Islet of Langerhans (tissue), 1 donor: ENCODE results near the gene KDR.

Source experiments
- FAIRE-seq: peaks from one replicate; lab custom pipeline; 2011; peaks lifted over from hg19 to GRCh38; lab: Jason Lieb, UNC

KDR gene

GRCh38 chr4:55077577-55077976, 47.8 kb downstream of the KDR start:
- FAIRE-seq = no peak

GRCh38 chr4:55075823-55076716, 49.3 kb downstream of the KDR start:
- FAIRE-seq = no peak

GRCh38 chr4:55075376-55075775, 50.0 kb downstream of the KDR start:
- no peak for FAIRE-seq

GRCh38 chr4:55074386-55074785, 51.0 kb downstream of the KDR start:
- no peak for FAIRE-seq

- FAIRE-seq = no peak
These were observed 53.4 kb downstream of the KDR start for GRCh38 chr4:55071951-55072350.

GRCh38 chr4:55069248-55069647, 56.1 kb downstream of the KDR start:
- no peak for FAIRE-seq

- no peak for FAIRE-seq
These were observed 56.9 kb downstream of the KDR start for GRCh38 chr4:55068522-55068921.

GRCh38 chr4:55066018-55066417, 59.4 kb downstream of the KDR start:
- no peak for FAIRE-seq

- FAIRE-seq = no peak
These were observed 69.9 kb downstream of the KDR start for GRCh38 chr4:55055529-55055928.

- no peak for FAIRE-seq
These were observed 73.9 kb downstream of the KDR start for GRCh38 chr4:55051532-55051931.

- FAIRE-seq = no peak
These were observed 74.9 kb downstream of the KDR start for GRCh38 chr4:55050418-55050950.

GRCh38 chr4:55038176-55038890, 87.1 kb downstream of the KDR start:
- FAIRE-seq = no peak

- no peak for FAIRE-seq
These were observed 87.7 kb downstream of the KDR start for GRCh38 chr4:55037728-55038127.

GRCh38 chr4:55036405-55036804, 89.0 kb downstream of the KDR start:
- no peak for FAIRE-seq

- FAIRE-seq = no peak
These were observed 89.5 kb downstream of the KDR start for GRCh38 chr4:55035892-55036291.

- no peak for FAIRE-seq
These were observed 92.1 kb downstream of the KDR start for GRCh38 chr4:55033296-55033695.

- no peak for FAIRE-seq
These were observed 92.6 kb downstream of the KDR start for GRCh38 chr4:55032788-55033187.

- FAIRE-seq = no peak
These were observed 93.2 kb downstream of the KDR start for GRCh38 chr4:55032179-55032578.

- no peak for FAIRE-seq
These were observed 94.2 kb downstream of the KDR start for GRCh38 chr4:55031158-55031557.

- FAIRE-seq = no peak
These were observed 94.8 kb downstream of the KDR start for GRCh38 chr4:55030589-55030988.

GRCh38 chr4:55029821-55030503, 95.4 kb downstream of the KDR start:
- no peak for FAIRE-seq

GRCh38 chr4:55029321-55029720, 96.1 kb downstream of the KDR start:
- no peak for FAIRE-seq
